ENCODE measurements around the gene NTSR1.

DNA sequence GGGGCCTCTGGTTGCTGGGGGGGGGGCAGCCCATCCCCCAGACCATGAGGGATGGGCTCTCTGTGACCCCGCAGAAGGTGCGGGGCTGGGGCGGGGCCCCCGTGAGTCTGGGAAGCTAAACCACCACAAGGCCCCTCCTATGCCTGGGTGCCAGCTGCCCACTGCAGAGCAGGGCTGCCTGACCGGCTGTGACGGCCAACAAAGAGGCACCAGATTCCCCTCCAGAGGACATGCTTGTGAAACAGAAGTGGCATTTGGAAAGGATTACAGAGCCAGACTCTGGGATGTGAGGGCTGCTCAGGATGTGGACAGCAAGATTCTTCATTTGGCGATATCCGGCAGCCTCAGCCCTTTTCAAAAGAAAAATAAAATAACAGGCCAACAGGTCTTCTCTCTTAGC lies 16.5 kb upstream of the NTSR1 start:
- no peak for TF ChIP-seq POLR2A (IDR thresholded peaks at IDR 0.05)
- TF ChIP-seq, protein P1, sequence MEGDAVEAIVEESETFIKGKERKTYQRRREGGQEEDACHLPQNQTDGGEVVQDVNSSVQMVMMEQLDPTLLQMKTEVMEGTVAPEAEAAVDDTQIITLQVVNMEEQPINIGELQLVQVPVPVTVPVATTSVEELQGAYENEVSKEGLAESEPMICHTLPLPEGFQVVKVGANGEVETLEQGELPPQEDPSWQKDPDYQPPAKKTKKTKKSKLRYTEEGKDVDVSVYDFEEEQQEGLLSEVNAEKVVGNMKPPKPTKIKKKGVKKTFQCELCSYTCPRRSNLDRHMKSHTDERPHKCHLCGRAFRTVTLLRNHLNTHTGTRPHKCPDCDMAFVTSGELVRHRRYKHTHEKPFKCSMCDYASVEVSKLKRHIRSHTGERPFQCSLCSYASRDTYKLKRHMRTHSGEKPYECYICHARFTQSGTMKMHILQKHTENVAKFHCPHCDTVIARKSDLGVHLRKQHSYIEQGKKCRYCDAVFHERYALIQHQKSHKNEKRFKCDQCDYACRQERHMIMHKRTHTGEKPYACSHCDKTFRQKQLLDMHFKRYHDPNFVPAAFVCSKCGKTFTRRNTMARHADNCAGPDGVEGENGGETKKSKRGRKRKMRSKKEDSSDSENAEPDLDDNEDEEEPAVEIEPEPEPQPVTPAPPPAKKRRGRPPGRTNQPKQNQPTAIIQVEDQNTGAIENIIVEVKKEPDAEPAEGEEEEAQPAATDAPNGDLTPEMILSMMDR (IDR thresholded peaks at IDR 0.05), result no peak

All from heart left ventricle (tissue), 13 donors.